Kidney (tissue), 14 donors: ENCODE results near the gene C13orf46. TPM values are rescaled to one million over a fixed set of nuclear protein-coding genes. Genes with fewer than 3 reads are reported as not detected.

ENCODE experiments used
- DNase-seq, 5 donors: peaks; one replicate each; pipeline ENCODE4 v3.0.0-alpha.2; 2013 to 2020
- FAIRE-seq: peaks from 2 replicates; lab custom pipeline; 2012; peaks lifted over from hg19 to GRCh38; lab: Jason Lieb, UNC
- H3K27ac ChIP-seq, 2 donors: one replicate each; pipeline ENCODE4 v1.7.0; 2013; ENCODE audit warnings: low read depth in 2 of 2, low read length in 2 of 2, inconsistent platforms in 1 of 2
- H3K27me3 ChIP-seq: one replicate; pipeline ENCODE4 v1.7.1; 2013; ENCODE audit warnings: low read length, inconsistent platforms; ENCODE audit not compliant: control insufficient read depth, insufficient read depth
- H3K36me3 ChIP-seq, 3 donors: one replicate each; pipeline versions ENCODE4 v1.7.0 to v1.7.1; 2013; ENCODE audit warnings: low read length in 3 of 3, control low read depth in 1 of 3, inconsistent platforms in 1 of 3; ENCODE audit not compliant: insufficient read depth in 3 of 3, control insufficient read depth in 2 of 3
- H3K4me1 ChIP-seq, 3 donors: one replicate each; pipeline versions ENCODE4 v1.7.0 to v1.7.1; 2013; ENCODE audit warnings: low read length in 3 of 3, inconsistent platforms in 1 of 3, low read depth in 1 of 3; ENCODE audit not compliant: control insufficient read depth in 2 of 3, insufficient read depth in 2 of 3
- H3K4me3 ChIP-seq, 3 donors: one replicate each; pipeline versions ENCODE4 v1.7.0 to v1.8.1; 2013; ENCODE audit warnings: low read length in 3 of 3, control low read depth in 1 of 3, inconsistent platforms in 1 of 3
- H3K9ac ChIP-seq, 3 donors: one replicate each; pipeline versions ENCODE4 v1.7.0 to v1.7.1; 2013; ENCODE audit warnings: low read length in 3 of 3, control low read depth in 1 of 3, inconsistent platforms in 1 of 3
- H3K9me3 ChIP-seq, 3 donors: one replicate each; pipeline versions ENCODE4 v1.7.0 to v1.7.1; 2013; ENCODE audit warnings: low read length in 3 of 3, control low read depth in 1 of 3, inconsistent platforms in 1 of 3; ENCODE audit not compliant: control insufficient read depth in 2 of 3, insufficient read depth in 1 of 3
- CTCF ChIP-seq: IDR thresholded peaks from 3 replicates; pipeline ENCODE4 v1.5.1; 2012; ENCODE audit warnings: mild to moderate bottlenecking, moderate library complexity, borderline replicate concordance; ENCODE audit not compliant: insufficient read depth; ENCODE audit errors: extremely low read depth
- intact Hi-C: fragments of 100-400 bp; cut with DNase I; formaldehyde crosslinking; loops from one replicate; pipeline ENCODE4 v1.11.1; 2022
- polyA plus RNA-seq: library from polyadenylated mRNA; stranded (reverse); fragments of 350-450 nt; fragmentation: Illumina TruSeq; extraction: RNeasy Lipid Tissue Mini Kit (QIAGEN cat#74804); gene quantifications from one replicate; pipeline ENCODE4 v1.2.3, GENCODE V29; 2014; ENCODE audit warnings: low read depth, low replicate concordance; ENCODE audit not compliant: insufficient read depth
- total RNA-seq: library from RNA; stranded (reverse); fragmentation: NEBNext Ultra II Directional; extraction: Animal tissue kit (Norgen Biotek cat#: 25700); gene quantifications from one replicate; pipeline ENCODE4 v1.2.1, GENCODE V29; 2021
- donor health status: control.
- donor health status: control.
- donor health status: control.
- donor health status: control.
- donor health status: control.
- donor health status: DM: yes; HTN: yes; CAD: no.
- donor health status: Normal renal cell carcinoma (clear cell type).

Gene C13orf46
- total and polyA plus RNA-seq, 2 donors from 2014 or later: 1.1 TPM; not detected in 1

GRCh38 chr13:113972451-113973217, 1.2 kb downstream of the C13orf46 start:
- DNase-seq: peak in 1 of 5 donors; percentile 44
- no peak for TF ChIP-seq CTCF
- H3K36me3 ChIP-seq: no peaks in the 10 kb centered on the region
- no peaks in the 10 kb centered on the region for H3K9me3 ChIP-seq
- no peak for FAIRE-seq
- peaks cover 0 to 4% (median 0%) of the 10 kb centered on the region in 3 donors for H3K4me1 ChIP-seq
- no peak overlapping the region for H3K27ac ChIP-seq
- H3K9ac ChIP-seq: no peak overlapping the region
- intact Hi-C loops: no loop called here
- H3K4me3 ChIP-seq: no peak overlapping the region
- H3K27me3 ChIP-seq: no peaks in the 10 kb centered on the region

- H3K9ac ChIP-seq: no peak overlapping the region
- H3K27me3 ChIP-seq: no peaks in the 10 kb centered on the region
- no peak for FAIRE-seq
- intact Hi-C loops: no loop called here
- H3K36me3 ChIP-seq: no peaks in the 10 kb centered on the region
- no peak overlapping the region for H3K4me3 ChIP-seq
- H3K4me1 ChIP-seq: no peaks in the 10 kb centered on the region
- no peak for TF ChIP-seq CTCF
- no peaks in the 10 kb centered on the region for H3K9me3 ChIP-seq
- DNase-seq: peak in 1 of 5 donors; percentile 70
- no peak overlapping the region for H3K27ac ChIP-seq
Measured at GRCh38 chr13:113971471-113972231, 2.2 kb downstream of the C13orf46 start.

- FAIRE-seq: no peak
- no peak for TF ChIP-seq CTCF
- H3K36me3 ChIP-seq: no peaks in the 10 kb centered on the region
Measured at GRCh38 chr13:113970810-113971470, 2.9 kb downstream of the C13orf46 start.

More at GRCh38 chr13:113970810-113971470, 2.9 kb downstream of the C13orf46 start:
- H3K4me3 ChIP-seq: no peak overlapping the region
- no peak overlapping the region for H3K27ac ChIP-seq
- no peak overlapping the region for H3K9ac ChIP-seq
- no peaks in the 10 kb centered on the region for H3K4me1 ChIP-seq
- peak in 1 of 5 donors; percentile 67 for DNase-seq
- no peaks in the 10 kb centered on the region for H3K9me3 ChIP-seq
- no peaks in the 10 kb centered on the region for H3K27me3 ChIP-seq
- intact Hi-C loops: no loop called here
